IMR-90 (cell line): Measurements from ENCODE around the gene FBXL7.

Experiments
- BHLHE40 ChIP-seq: fragments of 150-350 bp; IDR thresholded peaks from 2 replicates; pipeline ENCODE4 v1.6.1; 2016; ENCODE audit warnings: mild to moderate bottlenecking, low read depth, low read length
- CHD1 ChIP-seq: IDR thresholded peaks from 2 replicates; pipeline ENCODE4 v1.6.1; 2012; ENCODE audit warnings: low read depth, low read length, improper control_type of control experiment
- CTCF ChIP-seq: conservative IDR thresholded peaks from 2 replicates; pipeline ENCODE4 v1.5.1; 2012; ENCODE audit warnings: mild to moderate bottlenecking, low read depth, low read length, improper control_type of control experiment
- MAZ ChIP-seq: IDR thresholded peaks from 2 replicates; pipeline ENCODE4 v1.6.1; 2012; ENCODE audit warnings: low read depth, mild to moderate bottlenecking, low read length, improper control_type of control experiment, moderate library complexity, borderline replicate concordance
- POLR2A ChIP-seq: IDR thresholded peaks from 2 replicates; pipeline ENCODE4 v1.6.1; 2012; ENCODE audit warnings: mild to moderate bottlenecking, low read depth, low read length
- RCOR1 ChIP-seq: IDR thresholded peaks from 2 replicates; pipeline ENCODE4 v1.6.1; 2012; ENCODE audit warnings: mild to moderate bottlenecking, low read length, improper control_type of control experiment; ENCODE audit not compliant: insufficient replicate concordance
- TF ChIP-seq, protein P1 (sequence below): fragments of 150-350 bp; IDR thresholded peaks from 2 replicates; pipeline ENCODE4 v1.6.1; 2016; ENCODE audit warnings: low read depth, mild to moderate bottlenecking, low read length, moderate library complexity, borderline replicate concordance

- TF ChIP-seq MAZ (no peak), RCOR1 (no peak), CTCF (no peak), CHD1 (no peak), POLR2A (no peak), BHLHE40 (no peak)
- TF ChIP-seq, protein P1, sequence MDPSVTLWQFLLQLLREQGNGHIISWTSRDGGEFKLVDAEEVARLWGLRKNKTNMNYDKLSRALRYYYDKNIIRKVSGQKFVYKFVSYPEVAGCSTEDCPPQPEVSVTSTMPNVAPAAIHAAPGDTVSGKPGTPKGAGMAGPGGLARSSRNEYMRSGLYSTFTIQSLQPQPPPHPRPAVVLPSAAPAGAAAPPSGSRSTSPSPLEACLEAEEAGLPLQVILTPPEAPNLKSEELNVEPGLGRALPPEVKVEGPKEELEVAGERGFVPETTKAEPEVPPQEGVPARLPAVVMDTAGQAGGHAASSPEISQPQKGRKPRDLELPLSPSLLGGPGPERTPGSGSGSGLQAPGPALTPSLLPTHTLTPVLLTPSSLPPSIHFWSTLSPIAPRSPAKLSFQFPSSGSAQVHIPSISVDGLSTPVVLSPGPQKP, result no peak
These were observed 5.0 kb upstream of the FBXL7 start for GRCh38 chr5:15495026-15495425.
